Lower leg skin (tissue), 3 donors: Measurements from ENCODE around the gene NAV3.

ENCODE experiments used
- CTCF ChIP-seq, 3 donors: fragments of 450-650 bp; IDR thresholded peaks; one replicate each; pipeline ENCODE4 v1.5.1; 2016; ENCODE audit warnings: antibody characterized with exemption in 3 of 3, mild to moderate bottlenecking in 3 of 3, moderate library complexity in 2 of 3
- POLR2A ChIP-seq, 2 donors: fragments of 450-650 bp; IDR thresholded peaks; one replicate each; pipeline ENCODE4 v1.6.1; 2016 to 2017; ENCODE audit warnings: antibody characterized with exemption in 2 of 2, mild to moderate bottlenecking in 1 of 2, moderate library complexity in 1 of 2

GRCh38 chr12:78037707-78038106 is 207.0 kb downstream of the NAV3 start:
- no peak for TF ChIP-seq POLR2A (IDR thresholded peaks at IDR 0.05)
- no peak for TF ChIP-seq CTCF (IDR thresholded peaks at IDR 0.05)
